Spleen (tissue), 11 donors: ENCODE data around the gene FBXO3. TPM values are rescaled to one million over a fixed set of nuclear protein-coding genes. Genes with fewer than 3 reads are reported as not detected.

Source experiments
- DNase-seq: peaks from one replicate; pipeline ENCODE4 v3.0.0-alpha.2; 2020
- H3K27ac ChIP-seq, 8 donors: fragments of 200-600 bp; sonication (generic) in 7 of 8; 1 replicate in 4 of 8; 2 replicates in 4 of 8; pipeline versions ENCODE4 v1.5.0 to v1.8.0; 2016 to 2021; ENCODE audit warnings: inconsistent platforms in 4 of 8, mild to moderate bottlenecking in 4 of 8, moderate library complexity in 1 of 8
- H3K27me3 ChIP-seq, 7 donors: fragments of 200-600 bp; sonication (generic) in 6 of 7; replicated peaks in 1 of 7; 1 replicate in 4 of 7; 2 replicates in 3 of 7; pipeline versions ENCODE4 v1.5.0 to v1.8.0; 2016 to 2021; ENCODE audit warnings: inconsistent platforms in 3 of 7, mild to moderate bottlenecking in 1 of 7
- H3K36me3 ChIP-seq, 6 donors: fragments of 200-600 bp; sonication (generic) in 5 of 6; 1 replicate in 4 of 6; 2 replicates in 2 of 6; pipeline versions ENCODE4 v1.5.0 to v1.8.0; 2016 to 2021; ENCODE audit warnings: inconsistent platforms in 2 of 6
- H3K4me1 ChIP-seq, 6 donors: fragments of 200-600 bp; sonication (generic) in 5 of 6; 1 replicate in 3 of 6; 2 replicates in 3 of 6; pipeline versions ENCODE4 v1.5.0 to v1.8.0; 2016 to 2021; ENCODE audit warnings: inconsistent platforms in 3 of 6
- H3K4me3 ChIP-seq, 8 donors: fragments of 200-600 bp; sonication (generic) in 7 of 8; 1 replicate in 4 of 8; 2 replicates in 4 of 8; pipeline versions ENCODE4 v1.5.0 to v1.8.0; 2016 to 2021; ENCODE audit warnings: inconsistent platforms in 4 of 8, mild to moderate bottlenecking in 4 of 8, moderate library complexity in 2 of 8
- H3K9me3 ChIP-seq, 8 donors: fragments of 200-600 bp; sonication (generic) in 7 of 8; 1 replicate in 4 of 8; 2 replicates in 4 of 8; pipeline versions ENCODE4 v1.5.0 to v1.8.0; 2016 to 2021; ENCODE audit warnings: inconsistent platforms in 4 of 8
- CTCF ChIP-seq, 11 experiments: fragments of 200-600 bp in 7 of 11; fragments of 450-650 bp in 4 of 11; sonication (generic) in 4 of 11; IDR thresholded peaks in 8 of 11; conservative IDR thresholded peaks in 3 of 11; 1 replicate in 7 of 11; 2 replicates in 4 of 11; pipeline versions ENCODE4 v1.4.0 to v1.8.0; 2016 to 2021; ENCODE audit warnings: antibody characterized with exemption in 11 of 11, inconsistent platforms in 4 of 11, mild to moderate bottlenecking in 1 of 11
- POLR2A ChIP-seq, 3 donors: fragments of 450-650 bp; IDR thresholded peaks; one replicate each; pipeline ENCODE4 v1.5.1; 2017; ENCODE audit warnings: antibody characterized with exemption in 3 of 3, mild to moderate bottlenecking in 1 of 3
- POLR2AphosphoS5 ChIP-seq, 3 donors: sonication (generic); formaldehyde crosslinking; IDR thresholded peaks; one replicate each; pipeline ENCODE4 v1.5.1; 2017; ENCODE audit warnings: antibody characterized with exemption in 3 of 3
- WGBS, 5 donors: extraction: QIAGEN DNeasy Blood & Tissue Kit in 3 of 5; methylation state at CpG; one replicate each; pipeline versions ENCODE4 v1.1.5 to v1.1.7; 2013 to 2018; 5-methylcytosine and 5-hydroxymethylcytosine counted together
- intact Hi-C: fragments of 100-400 bp; cut with DNase I; formaldehyde crosslinking; loops from one replicate; pipeline ENCODE4 v1.15.0; 2023; ENCODE audit warnings: low total_unique reads
- polyA plus RNA-seq, 3 donors: library from polyadenylated mRNA; stranded (reverse); fragments of 200-250 nt; gene quantifications; one replicate each; pipeline ENCODE4 v1.2.1, GENCODE V29; 2013
- total RNA-seq, 7 donors: library from RNA; depleted of rRNA in 3 of 7; stranded (reverse); fragments of >200 nt in 3 of 7; fragmentation: NEBNext Ultra II Directional in 4 of 7; extraction: Animal tissue kit (Norgen Biotek cat#: 25700) in 4 of 7; gene quantifications; one replicate each; pipeline versions ENCODE4 v1.1.0 to v1.2.1, GENCODE V29; 2016 to 2021
- donor health status: healthy with polysubstance abuse.
- donor health status: DM: no; HTN: no; CAD: no; lungs with moderate emphysema.
- donor health status: DM: no; HTN: no; CAD: no.
- donor health status: Bipolar disorder and iron deficiency.
- donor health status: healthy.
- donor health status: DM: no; HTN: no; CAD: no.
- donor health status: DM: yes; HTN: yes; CAD: no.

FBXO3 gene
- total and polyA plus RNA-seq, 10 donors, result 15.6 to 58.3 (median 31.2) TPM

- H3K4me3 ChIP-seq, result no peak overlapping the region
- peak overlapping the region in 7 of 8 donors; percentile 10 to 79 (median 70) for H3K27ac ChIP-seq
- no peak for DNase-seq
- H3K36me3 ChIP-seq, result peaks cover 0 to 45% (median 21%) of the 10 kb centered on the region in 6 donors
- intact Hi-C loops, result no loop called here
- WGBS, 5 donors, result 38 to 57% (median 42%) methylated on average over 6 of the region's 6 CpGs
- TF ChIP-seq CTCF (IDR thresholded peaks at IDR 0.05 in 8 of 11, conservative IDR thresholded peaks at IDR 0.05 in 3 of 11), result no peak
- TF ChIP-seq POLR2A (IDR thresholded peaks at IDR 0.05), result no peak
- peak in 1 of 3 donors; percentile 49 for TF ChIP-seq POLR2AphosphoS5 (IDR thresholded peaks at IDR 0.05)
- no peaks in the 10 kb centered on the region for H3K27me3 ChIP-seq
- H3K4me1 ChIP-seq, result peaks cover 13 to 53% (median 34%) of the 10 kb centered on the region in 6 donors
- no peaks in the 10 kb centered on the region for H3K9me3 ChIP-seq
These were observed 51.0 kb downstream of the FBXO3 start for GRCh38 chr11:33723238-33723881.

- no peaks in the 10 kb centered on the region for H3K9me3 ChIP-seq
- H3K4me1 ChIP-seq, result peaks cover 13 to 51% (median 34%) of the 10 kb centered on the region in 6 donors
- H3K4me3 ChIP-seq, result no peak overlapping the region
- DNase-seq, result no peak
- peaks cover 0 to 52% (median 21%) of the 10 kb centered on the region in 6 donors for H3K36me3 ChIP-seq
- TF ChIP-seq POLR2A (IDR thresholded peaks at IDR 0.05) (no peak), CTCF (IDR thresholded peaks at IDR 0.05 in 8 of 11, conservative IDR thresholded peaks at IDR 0.05 in 3 of 11) (no peak), POLR2AphosphoS5 (IDR thresholded peaks at IDR 0.05) (no peak)
- 66 to 88% (median 68%) methylated on average over 2 of the region's 2 CpGs for WGBS, 5 donors
- intact Hi-C loops, result no loop called here
- peak overlapping the region in 6 of 8 donors; percentile 10 to 79 (median 72) for H3K27ac ChIP-seq
- H3K27me3 ChIP-seq, result no peaks in the 10 kb centered on the region
These were observed 51.6 kb downstream of the FBXO3 start for GRCh38 chr11:33722590-33723234.

GRCh38 chr11:33721984-33722383 is 52.3 kb downstream of the FBXO3 start:
- Histone ChIP-seq H3K27ac (peak overlapping the region in 5 of 8 donors; percentile 7 to 79 (median 73)), H3K9me3 (no peaks in the 10 kb centered on the region), H3K4me3 (no peak overlapping the region), H3K4me1 (peaks cover 13 to 48% (median 34%) of the 10 kb centered on the region in 6 donors), H3K36me3 (peaks cover 0 to 59% (median 25%) of the 10 kb centered on the region in 6 donors), H3K27me3 (no peaks in the 10 kb centered on the region)
- DNase-seq, result no peak
- intact Hi-C loops, result no loop called here
- 85 to 97% (median 88%) methylated on average over 4 to 5 of the region's 5 CpGs for WGBS, 5 donors
- TF ChIP-seq POLR2A (IDR thresholded peaks at IDR 0.05), result no peak

- Histone ChIP-seq H3K27ac (peak overlapping the region in 3 of 8 donors; percentile 32 to 79 (median 73)), H3K27me3 (no peaks in the 10 kb centered on the region), H3K36me3 (peaks cover 0 to 64% (median 31%) of the 10 kb centered on the region in 6 donors), H3K9me3 (no peaks in the 10 kb centered on the region), H3K4me1 (peaks cover 13 to 48% (median 34%) of the 10 kb centered on the region in 6 donors), H3K4me3 (no peak overlapping the region)
- intact Hi-C loops, result no loop called here
- TF ChIP-seq CTCF (IDR thresholded peaks at IDR 0.05 in 8 of 11, conservative IDR thresholded peaks at IDR 0.05 in 3 of 11) (no peak), POLR2AphosphoS5 (IDR thresholded peaks at IDR 0.05) (no peak), POLR2A (IDR thresholded peaks at IDR 0.05) (no peak)
- WGBS, 5 donors, result 44 to 73% (median 55%) methylated on average over 1 of the region's 1 CpG
- DNase-seq, result no peak
These were observed 52.9 kb downstream of the FBXO3 start for GRCh38 chr11:33721426-33721825.
